Stomach (tissue), 9 donors: Measurements from ENCODE around the gene DNAH1. TPM values are rescaled to one million over a fixed set of nuclear protein-coding genes. Genes with fewer than 3 reads are reported as not detected.

Experiments used
- DNase-seq, 2 donors: peaks; one replicate each; pipeline versions ENCODE4 v3.0.0 to v3.0.0-alpha.2; 2013 to 2019
- H3K27ac ChIP-seq, 5 donors: fragments of 200-600 bp in 4 of 5; sonication (generic) in 4 of 5; one replicate each; pipeline ENCODE4 v1.5.1; 2013 to 2019; ENCODE audit warnings: mild to moderate bottlenecking in 1 of 5, moderate library complexity in 1 of 5
- H3K27me3 ChIP-seq, 3 donors: fragments of 200-600 bp; sonication (generic); one replicate each; pipeline ENCODE4 v1.5.1; 2017 to 2019; ENCODE audit warnings: mixed run types in 1 of 3
- H3K36me3 ChIP-seq, 4 donors: fragments of 200-600 bp; sonication (generic); 1 replicate in 3 of 4; 2 replicates in 1 of 4; pipeline ENCODE4 v1.5.1; 2016 to 2019
- H3K4me1 ChIP-seq, 4 donors: fragments of 200-600 bp; sonication (generic); one replicate each; pipeline ENCODE4 v1.5.1; 2016 to 2019
- H3K4me3 ChIP-seq, 4 donors: fragments of 200-600 bp; sonication (generic) in 3 of 4; one replicate each; pipeline ENCODE4 v1.5.1; 2016 to 2019; ENCODE audit warnings: mild to moderate bottlenecking in 1 of 4
- H3K9me3 ChIP-seq, 4 donors: fragments of 200-600 bp; sonication (generic); one replicate each; pipeline ENCODE4 v1.5.1; 2016 to 2019
- CTCF ChIP-seq, 7 experiments: fragments of 450-650 bp in 4 of 7; fragments of 200-600 bp in 3 of 7; sonication (generic) in 3 of 7; IDR thresholded peaks; one replicate each; pipeline ENCODE4 v1.5.1; 2016 to 2019; ENCODE audit warnings: antibody characterized with exemption in 7 of 7, control low read depth in 2 of 7, mild to moderate bottlenecking in 1 of 7
- EP300 ChIP-seq: sonication (generic); formaldehyde crosslinking; IDR thresholded peaks from one replicate; pipeline ENCODE4 v1.6.1; 2017; ENCODE audit warnings: antibody characterized with exemption
- POLR2A ChIP-seq, 4 donors: fragments of 450-650 bp; IDR thresholded peaks; one replicate each; pipeline ENCODE4 v1.6.1; 2016; ENCODE audit warnings: antibody characterized with exemption in 4 of 4, control low read depth in 2 of 4, mild to moderate bottlenecking in 1 of 4, moderate library complexity in 1 of 4
- POLR2AphosphoS5 ChIP-seq, 3 donors: sonication (generic); formaldehyde crosslinking; IDR thresholded peaks; one replicate each; pipeline ENCODE4 v1.6.1; 2016; ENCODE audit warnings: antibody characterized with exemption in 3 of 3
- WGBS, 5 donors: extraction: QIAGEN DNeasy Blood & Tissue Kit in 3 of 5; methylation state at CpG; one replicate each; pipeline versions ENCODE4 v1.1.5 to v1.1.7; 2013 to 2018; 5-methylcytosine and 5-hydroxymethylcytosine counted together
- intact Hi-C: fragments of 100-400 bp; cut with DNase I; formaldehyde crosslinking; loops from one replicate; pipeline ENCODE4 v1.15.1; 2023; ENCODE audit warnings: low total_unique reads
- polyA plus RNA-seq, 3 donors: library from polyadenylated mRNA; stranded (reverse); fragments of 200-250 nt; gene quantifications; one replicate each; pipeline ENCODE4 v1.2.3, GENCODE V29; 2013
- total RNA-seq, 5 donors: library from RNA; depleted of rRNA; stranded (reverse); fragments of >200 nt; gene quantifications; one replicate each; pipeline versions ENCODE4 v1.1.0 to v1.2.3, GENCODE V29; 2014 to 2016
- donor health status: healthy with polysubstance abuse.
- donor health status: Bipolar disorder and iron deficiency.
- donor health status: healthy.

The DNAH1 gene
- total and polyA plus RNA-seq, 8 donors: 1.9 to 57.6 (median 8.2) TPM

DNA sequence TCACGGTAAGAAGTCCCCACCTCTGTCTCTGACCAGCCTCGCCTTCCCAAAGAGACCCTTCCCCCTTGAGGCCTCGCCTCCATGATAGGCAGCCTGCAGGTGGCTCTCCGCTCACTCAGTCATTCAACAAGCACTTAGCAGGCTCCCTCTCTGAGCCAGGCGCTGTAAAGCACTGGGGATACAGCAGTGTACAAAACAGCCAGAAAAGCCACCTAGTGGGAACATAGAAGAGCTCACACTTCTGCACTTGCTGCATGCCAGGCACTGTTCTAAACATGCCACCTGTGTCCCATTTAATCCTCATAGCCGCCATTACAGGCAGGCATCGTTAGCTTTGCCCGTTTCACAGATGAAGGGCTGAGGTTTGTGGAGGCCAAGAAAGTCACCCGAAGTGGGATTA is 72.8 kb downstream of the DNAH1 start:
- Histone ChIP-seq H3K9me3 (no peaks in the 10 kb centered on the region), H3K4me3 (no peak overlapping the region), H3K27ac (no peak overlapping the region), H3K27me3 (no peaks in the 10 kb centered on the region), H3K4me1 (no peaks in the 10 kb centered on the region), H3K36me3 (peaks cover 0 to 62% (median 57%) of the 10 kb centered on the region in 4 donors)
- DNase-seq: no peak
- TF ChIP-seq POLR2AphosphoS5 (IDR thresholded peaks at IDR 0.05) (no peak), POLR2A (IDR thresholded peaks at IDR 0.05) (no peak), EP300 (no peak), CTCF (IDR thresholded peaks at IDR 0.05) (no peak)
- 94 to 96% (median 95%) methylated on average over 9 of the region's 9 CpGs for WGBS, 5 donors
- intact Hi-C loops: no loop called here

- H3K27ac ChIP-seq: no peak overlapping the region
- no peaks in the 10 kb centered on the region for H3K9me3 ChIP-seq
- H3K36me3 ChIP-seq: peaks cover 0 to 71% (median 65%) of the 10 kb centered on the region in 4 donors
- no peaks in the 10 kb centered on the region for H3K27me3 ChIP-seq
- intact Hi-C loops: no loop called here
- no peaks in the 10 kb centered on the region for H3K4me1 ChIP-seq
- H3K4me3 ChIP-seq: no peak overlapping the region
- no peak for DNase-seq
- TF ChIP-seq POLR2A (IDR thresholded peaks at IDR 0.05) (no peak), POLR2AphosphoS5 (IDR thresholded peaks at IDR 0.05) (no peak), CTCF (IDR thresholded peaks at IDR 0.05) (no peak), EP300 (no peak)
- WGBS, 5 donors: 92 to 96% (median 94%) methylated on average over 12 of the region's 12 CpGs
Observed at GRCh38 chr3:52391096-52391495, 75.0 kb downstream of the DNAH1 start.

GRCh38 chr3:52392216-52392930 is 76.3 kb downstream of the DNAH1 start:
- DNase-seq: no peak
- no peaks in the 10 kb centered on the region for H3K9me3 ChIP-seq
- H3K4me1 ChIP-seq: no peaks in the 10 kb centered on the region
- no peak for TF ChIP-seq CTCF (IDR thresholded peaks at IDR 0.05)
- no peak for TF ChIP-seq EP300
- no peak for TF ChIP-seq POLR2A (IDR thresholded peaks at IDR 0.05)
- TF ChIP-seq POLR2AphosphoS5 (IDR thresholded peaks at IDR 0.05): no peak
- intact Hi-C loops: no loop called here
- no peak overlapping the region for H3K27ac ChIP-seq
- peaks cover 0 to 67% (median 61%) of the 10 kb centered on the region in 4 donors for H3K36me3 ChIP-seq
- H3K4me3 ChIP-seq: no peak overlapping the region
- H3K27me3 ChIP-seq: no peaks in the 10 kb centered on the region
- WGBS, 5 donors: 91 to 96% (median 94%) methylated on average over 8 to 16 of the region's 16 CpGs

GRCh38 chr3:52393131-52393807 is 77.2 kb downstream of the DNAH1 start:
- Histone ChIP-seq H3K4me3 (no peak overlapping the region), H3K27me3 (no peaks in the 10 kb centered on the region), H3K27ac (no peak overlapping the region), H3K4me1 (no peaks in the 10 kb centered on the region), H3K9me3 (no peaks in the 10 kb centered on the region), H3K36me3 (peaks cover 0 to 64% (median 57%) of the 10 kb centered on the region in 4 donors)
- intact Hi-C loops: no loop called here
- no peak for DNase-seq
- 84 to 91% (median 88%) methylated on average over 17 to 18 of the region's 18 CpGs for WGBS, 5 donors
- TF ChIP-seq CTCF (IDR thresholded peaks at IDR 0.05): no peak
- no peak for TF ChIP-seq POLR2A (IDR thresholded peaks at IDR 0.05)
- TF ChIP-seq EP300: no peak
